HG03025 (cell line): Measurements from ENCODE around the gene JAZF1.

Experiments
- ATAC-seq: cut with Tn5 transposase; IDR thresholded peaks from one replicate; pipeline ENCODE4 v1.9.1; 2021; ENCODE audit warnings: mild to moderate bottlenecking, moderate library complexity; ENCODE audit not compliant: unreplicated experiment, low FRiP score

JAZF1 gene

DNA sequence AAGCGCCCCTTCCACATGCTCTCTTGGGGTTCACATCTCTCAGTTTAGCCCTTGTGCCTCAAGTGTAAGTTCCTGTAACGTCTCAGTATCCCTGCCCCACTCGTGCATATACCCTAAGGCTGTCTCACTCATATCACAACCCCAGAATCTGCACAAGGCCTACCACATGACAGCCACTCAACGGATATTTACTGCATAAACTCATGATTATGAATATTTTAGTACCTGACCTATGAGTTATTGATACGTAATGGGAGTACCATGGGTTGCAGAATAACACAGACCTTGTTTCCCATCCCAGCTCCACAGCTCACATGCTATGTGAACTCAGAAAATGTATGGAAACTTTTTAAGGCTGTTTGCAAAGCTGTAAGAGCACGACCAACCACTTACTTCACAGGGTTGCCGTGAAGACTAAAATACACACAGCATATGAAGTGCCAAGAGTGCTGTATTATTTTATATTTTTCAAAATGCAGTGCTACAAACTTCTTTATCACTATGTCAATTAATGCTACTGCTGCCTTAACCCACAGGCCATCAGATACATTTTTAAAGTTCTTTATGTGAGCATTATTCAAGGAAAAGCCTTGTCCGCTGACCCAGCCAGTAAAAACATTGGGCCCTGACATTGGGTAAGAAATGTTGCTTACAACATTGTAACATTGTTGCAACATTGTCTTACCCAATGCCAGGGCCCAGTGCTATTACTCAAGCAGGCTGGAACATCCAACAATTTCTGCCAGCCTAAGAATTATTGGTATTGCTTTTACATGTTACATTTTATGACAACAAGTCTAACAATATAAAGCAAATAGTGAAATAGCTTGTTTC, 97.2 kb downstream of the JAZF1 start:
- ATAC-seq, result no peak

DNA sequence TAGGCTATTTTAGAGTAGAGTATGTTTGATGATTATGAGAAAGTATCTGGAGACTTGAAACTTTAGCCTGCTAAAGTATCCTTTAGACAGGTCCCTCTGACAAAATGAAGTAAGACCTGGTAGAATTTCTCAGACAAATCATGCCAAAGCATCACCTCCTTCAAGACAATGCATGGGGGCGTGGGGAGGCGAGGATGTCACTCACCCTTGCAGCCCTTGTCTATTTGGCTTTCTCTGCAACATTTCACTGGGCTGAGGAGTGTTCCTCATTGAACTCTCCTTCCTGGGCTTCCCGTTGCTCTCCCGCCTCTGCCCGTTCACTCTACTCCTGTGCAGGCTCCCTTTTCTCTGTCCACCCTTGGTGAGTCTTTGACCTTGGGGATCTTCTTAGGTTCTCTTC, 98.5 kb downstream of the JAZF1 start:
- ATAC-seq, result no peak

DNA sequence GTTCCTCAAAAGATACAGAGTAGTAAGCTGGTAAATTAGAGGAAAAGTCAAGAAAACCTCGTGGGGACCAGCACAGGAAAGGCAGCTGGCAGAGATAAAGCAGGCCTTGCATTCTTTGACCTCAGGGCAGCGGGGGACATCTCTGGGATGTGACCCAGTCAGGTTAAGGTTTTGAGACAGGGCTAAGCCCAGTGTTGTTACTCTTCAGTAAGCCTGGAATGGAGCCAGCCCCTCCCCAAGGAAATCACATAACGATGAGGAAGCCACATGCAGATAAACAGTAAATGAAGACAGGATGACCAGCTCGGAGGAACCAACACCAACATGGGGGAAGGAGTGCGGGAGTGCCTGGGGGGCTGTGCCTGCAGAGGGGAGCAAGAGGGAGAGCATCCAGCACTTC, 99.6 kb downstream of the JAZF1 start:
- ATAC-seq, result no peak

DNA sequence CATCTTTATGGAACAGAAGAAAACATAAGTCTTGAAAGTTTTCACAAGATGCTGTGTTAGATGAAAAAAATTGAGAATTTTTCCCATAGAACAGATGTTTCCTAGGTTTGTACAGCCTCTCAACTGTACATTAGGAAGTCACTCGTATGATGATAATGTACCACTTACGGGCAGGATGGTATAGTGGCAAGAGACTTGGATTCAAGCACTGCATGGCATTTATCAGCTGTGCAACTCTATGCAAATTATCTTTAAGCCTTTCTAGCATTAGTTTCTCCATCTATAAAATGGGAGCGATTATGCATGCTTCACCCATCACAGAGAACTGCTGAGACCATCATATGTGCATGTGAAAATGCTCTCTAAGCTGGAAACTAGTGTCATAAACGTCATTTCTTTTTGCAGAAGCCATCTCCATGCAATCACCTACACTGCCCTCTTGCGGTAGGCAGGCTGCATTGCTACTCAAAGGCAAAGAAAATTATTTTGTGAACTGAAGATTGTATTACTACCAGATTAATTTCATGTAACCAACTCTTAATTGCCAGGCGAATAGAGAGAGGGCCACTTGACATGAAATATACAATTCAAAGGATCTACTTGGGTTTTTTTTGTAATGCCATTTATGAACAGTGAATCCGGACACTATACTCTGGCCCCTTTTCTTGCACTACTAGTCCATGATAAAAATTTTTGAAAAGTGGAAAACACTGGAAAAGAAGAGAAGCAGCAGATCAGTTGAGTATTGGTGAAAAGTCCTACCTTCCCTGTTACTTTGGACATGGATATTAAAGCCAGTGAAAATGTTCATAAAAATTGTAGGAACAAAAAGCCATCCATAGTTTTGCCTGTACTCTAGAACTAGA, 102.3 kb downstream of the JAZF1 start:
- no peak for ATAC-seq

DNA sequence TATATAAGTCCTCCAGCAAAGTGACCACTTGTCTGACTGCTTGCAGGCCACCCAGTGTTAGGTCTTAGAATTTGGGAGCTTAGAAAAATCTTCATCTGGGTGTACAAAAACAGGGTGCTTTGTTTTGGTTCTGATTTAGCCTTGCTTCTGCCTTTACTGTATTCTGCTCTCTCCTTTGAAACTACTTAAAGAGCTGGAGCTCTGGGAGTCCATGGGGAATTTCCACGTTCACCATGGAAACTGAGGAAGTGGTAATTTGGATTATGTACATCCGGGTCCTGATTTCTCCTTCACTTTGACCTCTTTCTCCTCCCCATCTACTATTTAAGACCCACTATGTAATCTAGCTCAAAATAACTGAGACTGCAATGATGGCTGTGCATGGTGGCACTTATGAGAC, 103.0 kb downstream of the JAZF1 start:
- no peak for ATAC-seq

DNA sequence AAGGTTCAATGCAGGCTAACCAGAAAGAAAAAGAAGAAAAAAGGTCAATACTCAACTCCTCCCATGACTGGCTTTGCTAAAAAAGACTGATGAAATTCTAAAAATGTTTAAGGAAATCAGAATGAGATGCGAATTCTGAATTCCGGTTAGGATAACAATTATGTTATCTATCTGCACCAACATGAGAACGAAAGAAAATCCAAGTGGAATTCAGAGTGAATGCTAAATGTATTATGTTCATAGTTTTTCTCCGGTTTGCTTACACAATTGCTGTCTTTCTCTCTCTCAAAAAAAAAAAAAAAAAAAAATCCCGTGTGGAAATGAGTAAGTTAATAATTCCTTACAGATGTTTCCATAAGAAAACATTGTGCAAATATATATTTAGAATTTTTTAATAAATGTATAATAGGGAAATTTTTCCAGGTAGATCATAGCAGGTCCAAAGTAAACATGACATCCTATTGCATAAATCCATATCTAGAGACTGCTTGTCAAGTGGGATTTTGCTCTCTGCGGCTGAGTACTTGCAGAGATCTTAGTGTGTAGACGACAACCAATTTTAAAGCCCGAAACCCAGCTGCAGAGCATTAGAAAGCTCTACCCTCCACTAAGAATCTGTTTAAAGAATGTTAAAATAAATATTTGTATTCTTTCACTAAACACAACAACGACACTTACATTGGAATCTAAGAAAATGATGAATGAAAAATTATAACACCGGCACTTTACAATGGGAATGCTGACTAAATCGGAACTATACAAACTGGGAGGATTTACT, 104.0 kb downstream of the JAZF1 start:
- no peak for ATAC-seq

DNA sequence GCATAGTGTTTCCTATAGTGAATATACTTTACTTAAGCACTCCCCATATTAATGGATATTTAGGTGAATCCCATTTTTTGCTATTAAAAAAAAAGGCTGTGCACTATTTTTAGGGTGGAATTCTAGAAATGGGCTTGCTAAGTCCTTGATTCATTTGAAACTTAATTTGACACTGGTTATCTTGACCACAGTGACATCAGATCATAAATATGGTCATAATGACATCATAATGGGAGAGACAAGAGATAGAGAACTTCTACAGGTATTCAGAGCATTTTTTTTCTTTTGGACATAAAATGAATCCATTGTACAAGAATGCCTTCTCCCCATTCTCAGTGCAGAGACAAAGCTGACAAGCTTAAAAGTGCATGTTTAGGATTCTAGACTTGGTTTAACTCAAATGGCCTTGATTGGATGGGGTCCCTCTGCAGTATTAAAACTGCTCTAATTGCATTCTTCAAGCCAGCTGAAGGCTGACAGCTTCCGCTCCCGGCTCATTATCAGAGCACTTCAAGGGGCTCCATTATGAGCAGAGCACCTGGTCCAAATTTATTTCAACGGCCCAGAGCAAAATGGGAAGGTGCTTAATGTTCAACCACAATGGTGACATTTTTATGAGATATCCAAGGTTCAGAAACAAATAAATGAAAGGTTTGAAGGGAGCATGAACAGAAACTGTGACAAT, 104.8 kb downstream of the JAZF1 start:
- no peak for ATAC-seq

DNA sequence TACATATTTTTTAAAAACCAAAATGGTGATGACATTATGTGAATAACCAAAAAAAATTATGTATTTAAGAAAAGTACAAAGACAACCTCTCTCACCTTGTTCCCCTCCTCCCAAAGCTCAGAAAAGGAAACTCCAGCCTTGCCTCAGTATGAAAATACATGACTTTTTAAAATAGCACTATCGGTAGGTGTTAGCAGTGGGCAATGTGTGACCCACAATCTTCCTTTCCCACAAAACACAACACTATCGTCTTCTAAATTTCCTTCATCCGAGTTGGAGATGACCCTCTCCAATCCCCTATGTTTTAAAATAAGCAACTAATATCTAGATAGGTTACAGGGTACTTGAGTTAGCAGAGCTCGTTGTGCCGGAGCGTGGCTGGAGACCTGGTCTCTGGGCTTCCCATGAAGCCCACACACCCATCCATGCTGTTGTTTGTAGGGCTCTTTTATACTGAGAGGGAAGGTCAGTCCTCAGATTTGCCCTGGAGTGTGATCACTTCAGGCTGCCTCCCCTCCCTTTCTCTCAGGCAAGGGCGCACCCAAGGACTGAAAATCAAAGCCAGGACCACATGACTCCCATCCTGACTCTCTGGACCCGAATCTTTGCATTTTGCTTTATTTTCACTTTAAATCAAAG, 107.6 kb downstream of the JAZF1 start:
- no peak for ATAC-seq

DNA sequence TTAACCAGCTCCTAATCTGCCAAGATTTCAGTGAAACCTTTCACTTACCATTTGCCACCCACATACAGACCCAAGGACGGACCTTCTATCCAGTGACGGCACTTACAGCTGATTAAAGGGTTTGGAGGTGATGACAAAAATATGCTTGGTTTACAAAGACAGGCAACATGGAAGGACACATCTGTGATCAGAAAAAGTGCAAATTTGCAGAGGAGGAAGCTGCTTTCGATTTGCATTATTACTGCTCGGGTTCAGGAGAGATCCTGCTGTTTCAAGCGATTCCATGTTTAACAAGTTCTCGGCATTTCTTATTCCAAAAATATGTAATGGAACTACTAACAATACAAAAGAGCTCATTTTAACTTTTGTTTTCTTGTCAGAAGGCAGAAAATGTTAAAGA, 109.0 kb downstream of the JAZF1 start:
- ATAC-seq, result no peak

DNA sequence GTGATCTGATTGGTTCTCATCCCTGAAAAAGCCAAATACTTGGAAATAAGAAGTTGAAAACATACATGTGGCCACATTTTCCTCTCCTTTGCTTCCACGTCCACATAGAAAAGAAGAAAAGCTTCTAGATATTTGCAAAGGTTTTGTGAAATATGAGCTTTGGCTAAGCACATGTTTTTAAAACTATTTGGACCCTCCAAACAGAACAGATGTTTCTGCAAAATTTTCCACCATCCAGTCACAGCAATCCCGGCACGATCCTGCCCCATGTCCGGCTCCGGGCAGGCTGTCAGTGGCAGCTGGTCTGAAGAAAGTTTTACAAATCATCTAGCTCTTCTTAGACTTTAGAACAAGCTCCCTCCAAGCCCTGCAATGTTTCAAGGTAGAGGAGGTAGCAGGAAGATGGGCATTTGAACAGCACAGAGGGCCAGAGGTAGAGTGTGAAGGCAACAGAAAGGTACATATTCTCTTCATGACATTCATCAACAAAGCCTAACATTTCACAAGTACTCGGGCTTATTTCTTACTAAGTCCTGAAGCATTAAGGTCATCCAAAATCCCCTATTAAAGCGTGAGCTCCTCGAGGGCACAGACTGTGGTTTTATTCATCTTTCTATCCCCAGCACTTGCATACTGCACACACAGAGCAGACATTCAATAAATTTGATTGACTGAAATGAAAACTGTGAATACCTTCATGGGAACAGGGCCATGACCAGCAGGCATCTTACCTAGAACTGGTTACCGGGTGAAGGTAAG, 110.1 kb downstream of the JAZF1 start:
- no peak for ATAC-seq

DNA sequence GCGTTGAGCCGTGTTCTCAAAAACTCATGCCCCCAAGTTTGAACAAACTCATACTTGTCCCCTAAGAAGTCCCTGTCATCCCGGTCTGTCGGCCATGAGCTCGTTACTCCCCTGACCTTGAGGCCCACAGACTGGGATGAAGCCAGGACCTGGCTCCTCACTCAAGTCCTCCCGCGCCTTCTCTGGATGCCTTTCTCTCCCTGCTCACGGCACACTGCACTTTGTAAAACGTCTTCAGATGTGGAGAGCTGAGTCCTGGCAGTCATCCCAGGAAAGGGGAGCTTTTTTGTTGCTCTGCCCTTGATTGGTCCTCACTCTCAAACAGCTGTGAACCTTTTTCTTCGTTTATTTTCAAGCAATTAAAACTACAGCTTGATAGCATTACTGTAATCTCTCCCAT, 110.8 kb downstream of the JAZF1 start:
- ATAC-seq, result no peak

DNA sequence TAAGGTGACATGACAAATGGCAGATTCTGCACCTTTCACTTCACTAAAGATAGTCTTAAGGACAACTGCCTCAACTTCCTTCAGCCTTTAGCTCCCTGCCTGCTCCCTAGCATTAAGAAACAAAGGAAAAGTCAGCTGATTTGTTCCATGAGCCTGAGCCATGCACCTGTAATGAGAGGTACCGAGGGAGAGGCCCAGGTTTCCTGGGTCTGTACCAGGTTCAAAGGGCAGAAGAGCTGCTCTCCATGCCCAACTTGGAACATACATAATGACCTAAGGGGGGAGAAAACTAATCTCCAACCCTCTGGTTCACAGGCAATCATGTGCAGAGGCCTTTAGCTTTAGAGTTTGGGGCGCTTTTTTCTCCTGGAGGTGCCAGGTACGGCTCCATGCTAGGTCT, 111.2 kb downstream of the JAZF1 start:
- no peak for ATAC-seq

DNA sequence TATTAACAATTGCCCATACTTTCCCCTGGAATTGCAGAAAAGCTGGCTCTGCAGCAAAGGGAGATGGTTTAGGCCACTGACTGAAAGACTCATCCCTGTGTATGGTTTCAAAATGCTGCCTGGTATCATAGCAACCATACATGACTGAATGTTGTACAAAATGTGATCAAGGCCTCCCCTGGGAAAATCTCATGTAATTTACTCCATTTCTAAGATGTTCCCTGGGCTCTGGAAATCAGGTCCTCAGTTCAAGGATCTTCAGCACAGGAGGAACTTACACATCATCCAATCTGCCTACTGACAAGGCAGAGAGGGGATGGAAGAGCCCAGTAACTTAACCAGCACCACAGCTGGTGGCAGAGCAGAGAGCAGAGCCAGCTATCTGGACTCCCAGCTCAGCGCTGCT, 111.8 kb downstream of the JAZF1 start:
- ATAC-seq, result no peak

DNA sequence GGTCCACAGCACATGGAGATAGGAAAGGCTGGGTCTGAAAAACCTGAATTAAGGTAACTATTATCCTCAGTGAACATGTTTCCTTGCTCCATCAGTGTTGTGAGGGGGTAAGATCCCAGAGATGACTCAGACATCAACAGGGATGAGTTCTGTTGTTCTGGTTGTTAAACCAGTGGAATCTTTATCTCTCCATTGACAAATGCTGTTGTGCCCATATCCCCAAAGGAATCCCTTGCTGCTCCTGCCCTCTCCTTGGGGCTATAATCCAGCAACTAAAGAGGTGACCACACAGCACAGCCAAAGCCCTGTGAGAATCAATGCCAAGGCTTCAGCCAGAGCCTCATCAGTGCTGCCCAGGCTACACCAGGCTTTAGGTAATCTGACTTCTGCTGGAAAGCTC, 113.4 kb downstream of the JAZF1 start:
- ATAC-seq, result no peak

DNA sequence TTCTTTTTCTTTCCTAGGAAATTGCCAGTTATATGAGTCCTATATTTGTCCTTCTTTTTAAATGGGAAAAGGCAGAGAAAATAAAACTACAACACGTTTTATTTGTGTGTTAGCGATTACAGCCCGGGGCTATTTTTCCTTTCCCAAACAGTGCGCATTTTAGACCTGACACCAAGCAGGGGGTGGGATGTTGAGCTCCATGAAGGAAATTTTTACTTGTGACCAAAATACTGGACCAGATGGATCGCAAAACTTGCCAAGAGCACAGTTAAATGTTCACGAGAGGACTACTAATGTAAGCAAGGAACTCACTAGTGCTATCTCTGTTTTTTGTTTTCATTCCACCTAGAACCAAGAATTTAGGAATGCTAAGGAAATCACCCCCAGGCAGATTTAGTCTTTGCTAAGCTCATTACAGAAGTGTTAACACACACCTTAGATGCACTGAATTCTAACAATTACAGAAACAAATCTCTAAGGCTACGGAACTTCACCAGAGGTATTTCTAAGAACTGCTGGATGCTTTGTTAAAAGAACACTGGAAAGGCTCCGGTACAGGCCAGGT, 114.8 kb downstream of the JAZF1 start:
- ATAC-seq, result no peak

DNA sequence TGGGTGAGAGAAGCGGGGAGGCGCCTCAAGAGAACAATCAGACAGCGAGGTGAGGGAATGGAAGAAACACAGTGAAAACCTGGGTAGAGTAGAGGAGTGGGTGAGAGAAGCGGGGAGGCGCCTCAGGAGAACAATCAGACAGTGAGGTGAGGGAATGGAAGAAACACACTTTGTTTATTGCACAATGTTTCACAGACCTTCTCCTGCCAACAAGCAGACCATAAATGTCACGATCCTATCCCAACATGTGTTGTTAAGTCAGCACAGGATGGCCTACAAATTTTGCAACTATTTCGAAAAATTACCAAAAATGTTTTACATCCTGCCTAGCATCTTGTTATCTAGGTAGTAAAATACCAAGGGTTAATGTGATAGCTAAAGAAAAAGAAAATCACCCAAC, 115.3 kb downstream of the JAZF1 start:
- ATAC-seq, result no peak

DNA sequence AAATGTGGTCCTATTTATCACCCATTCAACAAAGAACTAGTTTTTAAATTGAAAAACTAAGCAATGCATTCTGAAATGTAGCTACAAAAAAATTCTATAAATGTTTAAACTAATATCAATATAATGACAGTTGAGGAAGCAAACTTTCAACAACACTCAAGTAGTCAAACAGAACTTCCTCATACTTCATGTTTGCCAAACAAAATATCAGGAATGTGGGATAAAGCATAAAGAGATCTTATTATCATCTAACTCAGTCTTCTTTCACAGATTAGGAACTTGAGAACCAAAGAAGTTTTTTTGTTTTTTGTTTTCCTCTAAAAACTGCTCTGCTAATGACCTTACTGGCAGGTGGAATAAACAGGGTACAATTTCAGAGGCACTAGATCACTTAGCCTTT, 116.2 kb downstream of the JAZF1 start:
- ATAC-seq, result no peak

DNA sequence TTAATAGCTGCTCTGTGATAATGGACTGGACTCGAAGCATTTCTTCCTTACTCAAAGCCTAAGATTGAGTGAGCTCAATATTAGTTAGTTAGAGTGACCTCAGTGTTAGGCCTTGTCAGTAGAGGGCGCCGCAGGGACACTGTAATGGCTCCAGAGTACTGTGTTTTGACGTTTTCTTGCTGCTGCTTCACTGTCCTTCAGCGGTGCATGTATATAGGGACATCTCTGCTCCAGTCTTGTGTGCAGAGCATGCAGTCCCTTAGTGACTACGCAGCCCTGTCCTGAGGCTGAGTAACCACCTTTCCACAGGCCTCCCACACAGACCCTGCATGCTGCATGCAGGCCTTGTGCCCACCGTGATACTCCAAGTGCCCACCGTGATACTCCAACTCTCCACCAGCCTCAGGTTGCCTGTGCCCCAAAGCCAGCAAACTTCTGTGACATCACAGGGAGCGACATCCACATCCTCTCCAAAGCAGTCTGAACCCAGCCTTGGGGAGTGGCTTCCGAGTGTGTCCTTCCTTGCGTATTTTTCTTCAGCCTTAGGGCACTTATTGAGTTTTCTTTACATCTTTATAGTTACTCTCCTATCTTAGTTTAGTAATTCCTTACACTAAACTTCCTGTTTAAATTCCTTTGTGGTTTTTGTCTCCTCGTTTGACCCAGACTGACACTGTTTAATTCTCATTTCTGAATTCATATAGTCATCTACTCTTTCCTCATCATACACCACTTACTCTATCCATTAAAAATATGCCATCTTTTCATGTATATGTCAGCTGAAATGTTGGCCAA, 118.2 kb downstream of the JAZF1 start:
- peak; percentile 51 for ATAC-seq
